ENCODE measurements around the gene CXXC1.
"Not testable (repeated sequence)": the region's sequence is repeated elsewhere in the genome, so short reads cannot be mapped to it uniquely, and the experiment has no call there.

Gene CXXC1

GRCh38 chr18:50308851-50309250 lies 21.4 kb upstream of the CXXC1 start:
- DNase-seq; H3K27me3 ChIP-seq (replicated peaks in 2 of 5; ENCODE audit: control insufficient read depth in 4 of 5, insufficient read depth in 5 of 5, low read length in 4 of 5); H3K27ac ChIP-seq (ENCODE audit: insufficient read depth in 1 of 2, low read depth in 1 of 2, low read length in 2 of 2, poor library complexity in 1 of 2, severe bottlenecking in 2 of 2); H3K36me3 ChIP-seq (ENCODE audit: control insufficient read depth in 4 of 4, insufficient read depth in 4 of 4, low read length in 3 of 4); H3K4me3 ChIP-seq (ENCODE audit: control insufficient read depth in 1 of 7, extremely low read depth in 1 of 7, insufficient read depth in 4 of 7, low read depth in 2 of 7, low read length in 6 of 7); POLR2A ChIA-PET; H3K9me3 ChIP-seq (ENCODE audit: control extremely low read depth in 1 of 5, control insufficient read depth in 4 of 5, insufficient read depth in 2 of 5, low read depth in 1 of 5, low read length in 4 of 5): not testable (repeated sequence)
- CTCF ChIA-PET = interaction anchor here (1.1 kb wide), 1 partner anchor 11 kb away, joined by 4 read pairs; no protein-coding TSS in a partner anchor
- WGBS (ENCODE audit: insufficient coverage) = 100% methylated on average over 3 of the region's 5 CpGs
- H3K4me1 ChIP-seq (ENCODE audit: control extremely low read depth in 1 of 4, control insufficient read depth in 4 of 4, insufficient read depth in 4 of 4, low read length in 3 of 4) = peaks cover 0 to 14% (median 10%) of the 10 kb centered on the region in 4 experiments

DNA sequence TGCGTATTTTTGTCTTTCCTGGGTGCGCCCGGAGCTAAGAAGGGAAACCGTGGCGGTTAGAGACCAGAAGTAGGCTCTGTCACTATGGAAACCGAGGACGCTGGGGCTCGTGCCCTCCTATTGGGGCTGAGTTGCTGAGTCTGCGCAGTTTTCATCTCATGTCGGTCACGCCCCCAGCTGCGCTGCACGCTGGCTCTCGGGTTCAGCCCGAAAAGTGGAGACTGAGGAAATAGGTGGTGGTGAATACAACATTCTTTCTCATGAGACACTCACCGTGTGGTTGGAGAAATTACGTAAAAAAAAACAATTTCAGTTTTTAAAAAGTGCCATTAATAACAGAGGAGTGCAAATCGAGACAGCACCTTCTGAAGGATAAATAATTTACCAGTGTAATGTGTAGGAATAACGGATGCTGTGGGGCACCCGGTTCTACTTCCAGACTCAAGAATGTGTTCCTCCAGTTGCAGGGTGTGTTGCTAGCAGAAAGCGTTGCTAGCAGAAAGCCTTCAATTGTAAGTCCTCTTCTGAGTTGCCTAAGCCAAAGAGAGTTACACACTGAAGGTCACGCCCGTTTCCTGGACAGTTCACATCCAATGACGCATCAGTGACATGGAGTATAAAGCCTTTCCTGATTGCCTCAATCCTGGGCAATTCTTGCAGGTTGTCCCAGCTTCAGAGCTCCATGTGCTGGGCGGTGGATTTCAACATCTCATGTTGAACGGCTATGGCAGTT lies 20.4 kb upstream of the CXXC1 start:
- DNase-seq = peak; percentile 82 to 88 (median 86)

GRCh38 chr18:50307400-50307737 lies 19.9 kb upstream of the CXXC1 start:
- peaks cover 0 to 5% (median 3%) of the 10 kb centered on the region in 5 experiments for H3K9me3 ChIP-seq (ENCODE audit: control extremely low read depth in 1 of 5, control insufficient read depth in 4 of 5, insufficient read depth in 2 of 5, low read depth in 1 of 5, low read length in 4 of 5)
- ChIA-PET CTCF (interaction anchor here (0.7 to 1.4 kb wide), 2 partner anchors 14 to 39 kb away, joined by 3 to 4 read pairs; no protein-coding TSS in a partner anchor), POLR2A (no interaction called here)
- H3K27me3 ChIP-seq (replicated peaks in 2 of 5; ENCODE audit: control insufficient read depth in 4 of 5, insufficient read depth in 5 of 5, low read length in 4 of 5) = peaks cover 0 to 15% (median 5%) of the 10 kb centered on the region in 5 experiments
- H3K27ac ChIP-seq (ENCODE audit: insufficient read depth in 1 of 2, low read depth in 1 of 2, low read length in 2 of 2, poor library complexity in 1 of 2, severe bottlenecking in 2 of 2) = peak overlapping the region in 1 of 2 experiments; percentile 28
- H3K4me3 ChIP-seq (ENCODE audit: control insufficient read depth in 1 of 7, extremely low read depth in 1 of 7, insufficient read depth in 4 of 7, low read depth in 2 of 7, low read length in 6 of 7) = peak overlapping the region; percentile 36 to 91 (median 67)
- H3K36me3 ChIP-seq (ENCODE audit: control insufficient read depth in 4 of 4, insufficient read depth in 4 of 4, low read length in 3 of 4) = no peaks in the 10 kb centered on the region
- H3K4me1 ChIP-seq (ENCODE audit: control extremely low read depth in 1 of 4, control insufficient read depth in 4 of 4, insufficient read depth in 4 of 4, low read length in 3 of 4) = peaks cover 0 to 14% (median 10%) of the 10 kb centered on the region in 4 experiments
- WGBS (ENCODE audit: insufficient coverage) = 5% methylated on average over 4 of the region's 8 CpGs
- no peak for DNase-seq

More for the DNA sequence above, 20.4 kb upstream of the CXXC1 start:
- no peaks in the 10 kb centered on the region for H3K36me3 ChIP-seq (ENCODE audit: control insufficient read depth in 4 of 4, insufficient read depth in 4 of 4, low read length in 3 of 4)
- WGBS (ENCODE audit: insufficient coverage) = under 1% methylated on average over 14 of the region's 26 CpGs
- peak overlapping the region in 1 of 2 experiments; percentile 28 for H3K27ac ChIP-seq (ENCODE audit: insufficient read depth in 1 of 2, low read depth in 1 of 2, low read length in 2 of 2, poor library complexity in 1 of 2, severe bottlenecking in 2 of 2)
- H3K4me3 ChIP-seq (ENCODE audit: control insufficient read depth in 1 of 7, extremely low read depth in 1 of 7, insufficient read depth in 4 of 7, low read depth in 2 of 7, low read length in 6 of 7) = peak overlapping the region; percentile 36 to 91 (median 67)
- ChIA-PET CTCF (interaction anchor here (0.7 to 1.4 kb wide), 3 partner anchors 10 to 40 kb away, joined by 3 to 4 read pairs (median 4); no protein-coding TSS in a partner anchor), POLR2A (no interaction called here)
- H3K27me3 ChIP-seq (replicated peaks in 2 of 5; ENCODE audit: control insufficient read depth in 4 of 5, insufficient read depth in 5 of 5, low read length in 4 of 5) = peaks cover 0 to 12% (median 5%) of the 10 kb centered on the region in 5 experiments
- peaks cover 0 to 14% (median 10%) of the 10 kb centered on the region in 4 experiments for H3K4me1 ChIP-seq (ENCODE audit: control extremely low read depth in 1 of 4, control insufficient read depth in 4 of 4, insufficient read depth in 4 of 4, low read length in 3 of 4)
- peaks cover 0 to 5% (median 3%) of the 10 kb centered on the region in 5 experiments for H3K9me3 ChIP-seq (ENCODE audit: control extremely low read depth in 1 of 5, control insufficient read depth in 4 of 5, insufficient read depth in 2 of 5, low read depth in 1 of 5, low read length in 4 of 5)

- Histone ChIP-seq H3K4me1 (ENCODE audit: control extremely low read depth in 1 of 4, control insufficient read depth in 4 of 4, insufficient read depth in 4 of 4, low read length in 3 of 4) (peaks cover 0 to 14% (median 10%) of the 10 kb centered on the region in 4 experiments), H3K36me3 (ENCODE audit: control insufficient read depth in 4 of 4, insufficient read depth in 4 of 4, low read length in 3 of 4) (no peaks in the 10 kb centered on the region), H3K27me3 (replicated peaks in 2 of 5; ENCODE audit: control insufficient read depth in 4 of 5, insufficient read depth in 5 of 5, low read length in 4 of 5) (peaks cover 0 to 17% (median 5%) of the 10 kb centered on the region in 5 experiments), H3K9me3 (ENCODE audit: control extremely low read depth in 1 of 5, control insufficient read depth in 4 of 5, insufficient read depth in 2 of 5, low read depth in 1 of 5, low read length in 4 of 5) (peaks cover 0 to 5% (median 3%) of the 10 kb centered on the region in 5 experiments), H3K4me3 (ENCODE audit: control insufficient read depth in 1 of 7, extremely low read depth in 1 of 7, insufficient read depth in 4 of 7, low read depth in 2 of 7, low read length in 6 of 7) (peak overlapping the region in 5 of 7 experiments; percentile 64 to 91 (median 68)), H3K27ac (ENCODE audit: insufficient read depth in 1 of 2, low read depth in 1 of 2, low read length in 2 of 2, poor library complexity in 1 of 2, severe bottlenecking in 2 of 2) (no peak overlapping the region)
- POLR2A ChIA-PET = no interaction called here
- 90% methylated on average over 7 of the region's 8 CpGs for WGBS (ENCODE audit: insufficient coverage)
- CTCF ChIA-PET = interaction anchor here (0.7 kb wide), 1 partner anchor 39 kb away, joined by 4 read pairs; no protein-coding TSS in a partner anchor
- no peak for DNase-seq
Measured at GRCh38 chr18:50306944-50307343, 19.5 kb upstream of the CXXC1 start.

GRCh38 chr18:50301074-50301473 lies 13.6 kb upstream of the CXXC1 start:
- WGBS (ENCODE audit: insufficient coverage) = 56% methylated on average over 5 of the region's 5 CpGs
- Histone ChIP-seq H3K27ac (ENCODE audit: insufficient read depth in 1 of 2, low read depth in 1 of 2, low read length in 2 of 2, poor library complexity in 1 of 2, severe bottlenecking in 2 of 2) (no peak overlapping the region), H3K9me3 (ENCODE audit: control extremely low read depth in 1 of 5, control insufficient read depth in 4 of 5, insufficient read depth in 2 of 5, low read depth in 1 of 5, low read length in 4 of 5) (peaks cover 4 to 7% (median 5%) of the 10 kb centered on the region in 5 experiments), H3K36me3 (ENCODE audit: control insufficient read depth in 4 of 4, insufficient read depth in 4 of 4, low read length in 3 of 4) (no peaks in the 10 kb centered on the region), H3K4me3 (ENCODE audit: control insufficient read depth in 1 of 7, extremely low read depth in 1 of 7, insufficient read depth in 4 of 7, low read depth in 2 of 7, low read length in 6 of 7) (no peak overlapping the region), H3K4me1 (ENCODE audit: control extremely low read depth in 1 of 4, control insufficient read depth in 4 of 4, insufficient read depth in 4 of 4, low read length in 3 of 4) (peaks cover 0 to 12% (median 8%) of the 10 kb centered on the region in 4 experiments), H3K27me3 (replicated peaks in 2 of 5; ENCODE audit: control insufficient read depth in 4 of 5, insufficient read depth in 5 of 5, low read length in 4 of 5) (peaks cover 9 to 50% (median 11%) of the 10 kb centered on the region in 5 experiments)
- CTCF ChIA-PET = no interaction called here
- DNase-seq = no peak
- POLR2A ChIA-PET = no interaction called here

DNA sequence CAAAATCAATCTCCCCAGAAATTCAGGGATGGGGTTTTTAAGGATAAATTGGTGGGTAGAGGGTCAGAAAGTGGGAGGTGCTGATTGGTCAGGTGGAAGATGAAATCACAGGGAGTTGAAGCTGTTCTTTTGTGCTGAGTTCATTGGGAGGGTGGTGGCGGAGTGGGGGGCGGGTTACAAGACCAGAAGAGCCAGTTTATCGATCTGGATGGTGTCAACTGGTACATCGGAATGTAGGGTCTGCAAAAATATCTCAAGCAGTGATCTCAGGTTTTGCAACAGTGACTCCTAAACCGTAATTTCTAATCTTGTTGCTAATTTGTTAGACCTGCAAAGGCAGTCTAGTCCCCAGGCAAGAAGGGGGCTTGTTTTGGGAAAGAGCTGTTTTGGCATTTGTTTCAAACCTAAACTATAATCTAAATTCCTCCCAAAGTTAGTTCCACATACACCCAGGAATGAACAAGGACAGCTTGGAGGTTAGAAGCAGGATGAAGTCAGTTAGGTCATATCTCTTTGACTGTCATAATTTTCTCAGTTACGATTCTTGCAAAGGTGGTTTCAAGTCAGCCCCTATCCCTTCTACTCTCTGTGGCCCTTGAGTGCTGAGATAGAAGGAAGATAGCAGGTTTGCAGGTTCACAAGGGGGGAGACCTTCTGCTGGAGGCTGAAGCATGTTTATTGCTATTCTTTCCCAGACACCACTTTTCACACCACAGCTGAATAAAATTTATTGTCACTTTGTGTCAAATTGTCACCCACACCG lies 12.3 kb upstream of the CXXC1 start:
- POLR2A ChIA-PET = no interaction called here
- H3K4me3 ChIP-seq (ENCODE audit: control insufficient read depth in 1 of 7, extremely low read depth in 1 of 7, insufficient read depth in 4 of 7, low read depth in 2 of 7, low read length in 6 of 7) = no peak overlapping the region
- DNase-seq = no peak
- CTCF ChIA-PET = no interaction called here
- peaks cover 0 to 4% (median 4%) of the 10 kb centered on the region in 5 experiments for H3K9me3 ChIP-seq (ENCODE audit: control extremely low read depth in 1 of 5, control insufficient read depth in 4 of 5, insufficient read depth in 2 of 5, low read depth in 1 of 5, low read length in 4 of 5)
- H3K27me3 ChIP-seq (replicated peaks in 2 of 5; ENCODE audit: control insufficient read depth in 4 of 5, insufficient read depth in 5 of 5, low read length in 4 of 5) = peaks cover 5 to 50% (median 11%) of the 10 kb centered on the region in 5 experiments
- H3K27ac ChIP-seq (ENCODE audit: insufficient read depth in 1 of 2, low read depth in 1 of 2, low read length in 2 of 2, poor library complexity in 1 of 2, severe bottlenecking in 2 of 2) = no peak overlapping the region
- no peaks in the 10 kb centered on the region for H3K36me3 ChIP-seq (ENCODE audit: control insufficient read depth in 4 of 4, insufficient read depth in 4 of 4, low read length in 3 of 4)
- peaks cover 0 to 12% (median 8%) of the 10 kb centered on the region in 4 experiments for H3K4me1 ChIP-seq (ENCODE audit: control extremely low read depth in 1 of 4, control insufficient read depth in 4 of 4, insufficient read depth in 4 of 4, low read length in 3 of 4)
- WGBS (ENCODE audit: insufficient coverage) = 82% methylated on average over 7 of the region's 7 CpGs

All from common myeloid progenitor, CD34-positive (primary cell).